OCI-LY7 (cell line): Measurements from ENCODE around the gene EIF2D. TPM values are rescaled to one million over a fixed set of nuclear protein-coding genes. Genes with fewer than 3 reads are reported as not detected.

Experiments
- BruUV-seq: library from RNA; stranded (reverse); fragments of 400-500 nt; replicated peaks from 2 replicates; lab custom pipeline; 2021; lab: Mats Ljungman, UMichigan
- CTCF ChIA-PET: fragments of 300-600 bp; sonication (Branson Sonifier 250); formaldehyde crosslinking; loops from one replicate; lab custom pipeline; 2022; ENCODE audit warnings: antibody characterized with exemption; ENCODE audit not compliant: unreplicated experiment; lab: Charles Lee
- POLR2A ChIA-PET: fragments of 300-600 bp; sonication (Branson Sonifier 250); formaldehyde crosslinking; loops from one replicate; lab custom pipeline; 2022; ENCODE audit warnings: antibody characterized with exemption; lab: Charles Lee
- DNase-seq: peaks from one replicate; pipeline ENCODE4 v3.0.0-alpha.2; 2015; ENCODE audit warnings: low spot score
- H2AFZ ChIP-seq: fragments of 200-600 bp; sonication (generic), shearing (Covaris generic); 2 replicates; pipeline ENCODE4 v1.6.1; 2014; ENCODE audit warnings: mild to moderate bottlenecking, antibody characterized with exemption, low read length, moderate library complexity
- H3K27ac ChIP-seq: fragments of 200-600 bp; sonication (generic); 2 replicates; pipeline ENCODE4 v1.5.1; 2014; ENCODE audit warnings: mixed run types, low read depth, mild to moderate bottlenecking, moderate library complexity, low read length, inconsistent platforms; ENCODE audit not compliant: poor library complexity, severe bottlenecking
- H3K36me3 ChIP-seq: fragments of 200-600 bp; sonication (generic); 2 replicates; pipeline ENCODE4 v1.6.1; 2014; ENCODE audit warnings: mild to moderate bottlenecking, antibody characterized with exemption, low read length, moderate library complexity, mixed read lengths; ENCODE audit not compliant: insufficient read depth
- H3K4me1 ChIP-seq: fragments of 200-600 bp; sonication (generic); 2 replicates; pipeline ENCODE4 v1.5.1; 2014; ENCODE audit warnings: mild to moderate bottlenecking, low read length; ENCODE audit not compliant: insufficient read depth, poor library complexity, severe bottlenecking
- H3K4me2 ChIP-seq: fragments of 200-600 bp; sonication (generic); 2 replicates; pipeline ENCODE4 v1.6.1; 2014; ENCODE audit warnings: mild to moderate bottlenecking, low read length
- H3K4me3 ChIP-seq: fragments of 200-600 bp; sonication (generic); 2 replicates; pipeline ENCODE4 v1.5.1; 2014; ENCODE audit warnings: mild to moderate bottlenecking, low read depth, low read length; ENCODE audit not compliant: poor library complexity, severe bottlenecking
- H3K79me2 ChIP-seq: fragments of 200-600 bp; sonication (generic); 2 replicates; pipeline ENCODE4 v1.6.1; 2016; ENCODE audit warnings: low read depth, mild to moderate bottlenecking, low read length, moderate library complexity, mixed read lengths; ENCODE audit not compliant: insufficient read depth
- H3K9me2 ChIP-seq: fragments of 200-600 bp; sonication (generic); 2 replicates; pipeline ENCODE4 v1.6.1; 2016; ENCODE audit warnings: mild to moderate bottlenecking, low read length, mixed read lengths; ENCODE audit not compliant: insufficient read depth
- H3K9me3 ChIP-seq: fragments of 200-600 bp; sonication (generic); 2 replicates; pipeline ENCODE4 v1.6.1; 2014; ENCODE audit warnings: mild to moderate bottlenecking, mixed run types, low read length, mixed read lengths
- H4K20me1 ChIP-seq: fragments of 200-600 bp; sonication (generic); 2 replicates; pipeline ENCODE4 v1.6.1; 2014; ENCODE audit warnings: mild to moderate bottlenecking, antibody characterized with exemption, low read length, moderate library complexity, mixed read lengths; ENCODE audit not compliant: insufficient read depth
- CTCF ChIP-seq: fragments of 200-600 bp; sonication (generic); conservative IDR thresholded peaks from 2 replicates; pipeline ENCODE4 v1.5.1; 2014; ENCODE audit warnings: mild to moderate bottlenecking, antibody characterized with exemption, low read length, moderate library complexity, mixed read lengths
- EZH2phosphoT487 ChIP-seq: fragments of 200-600 bp; sonication (generic); IDR thresholded peaks from 2 replicates; pipeline ENCODE4 v1.6.1; 2018; ENCODE audit warnings: low read depth, borderline replicate concordance, mild to moderate bottlenecking, mixed run types, antibody characterized with exemption, low read length, moderate library complexity, mixed read lengths
- intact Hi-C: fragments of 100-400 bp; cut with micrococcal nuclease; formaldehyde crosslinking; loops from one replicate; pipeline ENCODE4 v1.10.0; 2022; ENCODE audit not compliant: unreplicated experiment
- total RNA-seq, 2 experiments: library from RNA; depleted of rRNA in 1 of 2; stranded (reverse); fragments of >200 nt in 1 of 2; shearing (Covaris generic) in 1 of 2; gene quantifications; 2 replicates each; pipeline ENCODE4 v1.2.3, GENCODE V29; 2014 to 2022

The EIF2D gene
- total RNA-seq, 2 experiments from 2014 or later, result 68.6 to 85.4 TPM

GRCh38 chr1:206572835-206573234, 39.4 kb downstream of the EIF2D start:
- TF ChIP-seq CTCF (no peak), EZH2phosphoT487 (no peak)
- no peak overlapping the region for H3K4me2 ChIP-seq

GRCh38 chr1:206570529-206570928, 41.7 kb downstream of the EIF2D start:
- no peak for DNase-seq

More at GRCh38 chr1:206572835-206573234, 39.4 kb downstream of the EIF2D start:
- H3K9me2 ChIP-seq, result no peaks in the 10 kb centered on the region
- no TSS peak for BruUV-seq
- no peaks in the 10 kb centered on the region for H3K36me3 ChIP-seq
- no peaks in the 10 kb centered on the region for H3K9me3 ChIP-seq
- no peak overlapping the region for H3K4me3 ChIP-seq
- no peak overlapping the region for H3K27ac ChIP-seq
- CTCF ChIA-PET, result no interaction called here
- H3K79me2 ChIP-seq, result no peaks in the 10 kb centered on the region
- H2AFZ ChIP-seq, result no peak overlapping the region
- POLR2A ChIA-PET, result no interaction called here
- intact Hi-C loops, result no loop called here
- H3K4me1 ChIP-seq, result peaks cover 11% of the 10 kb centered on the region
- DNase-seq, result no peak
- H4K20me1 ChIP-seq, result no peaks in the 10 kb centered on the region

More at GRCh38 chr1:206570529-206570928, 41.7 kb downstream of the EIF2D start:
- Histone ChIP-seq H3K9me2 (no peaks in the 10 kb centered on the region), H3K27ac (no peak overlapping the region), H3K36me3 (no peaks in the 10 kb centered on the region), H3K79me2 (no peaks in the 10 kb centered on the region), H3K4me1 (peaks cover 8% of the 10 kb centered on the region), H2AFZ (no peak overlapping the region), H3K4me3 (no peak overlapping the region), H4K20me1 (no peaks in the 10 kb centered on the region), H3K4me2 (no peak overlapping the region), H3K9me3 (no peaks in the 10 kb centered on the region)
- intact Hi-C loops, result no loop called here
- TF ChIP-seq EZH2phosphoT487 (no peak), CTCF (no peak)
- ChIA-PET POLR2A (interaction anchor here (0.5 kb wide), 1 partner anchor 749 kb away, joined by 3 read pairs; no protein-coding TSS in a partner anchor), CTCF (no interaction called here)
- no TSS peak for BruUV-seq
